ENCODE measurements around the gene TBX10.

The TBX10 gene

DNA sequence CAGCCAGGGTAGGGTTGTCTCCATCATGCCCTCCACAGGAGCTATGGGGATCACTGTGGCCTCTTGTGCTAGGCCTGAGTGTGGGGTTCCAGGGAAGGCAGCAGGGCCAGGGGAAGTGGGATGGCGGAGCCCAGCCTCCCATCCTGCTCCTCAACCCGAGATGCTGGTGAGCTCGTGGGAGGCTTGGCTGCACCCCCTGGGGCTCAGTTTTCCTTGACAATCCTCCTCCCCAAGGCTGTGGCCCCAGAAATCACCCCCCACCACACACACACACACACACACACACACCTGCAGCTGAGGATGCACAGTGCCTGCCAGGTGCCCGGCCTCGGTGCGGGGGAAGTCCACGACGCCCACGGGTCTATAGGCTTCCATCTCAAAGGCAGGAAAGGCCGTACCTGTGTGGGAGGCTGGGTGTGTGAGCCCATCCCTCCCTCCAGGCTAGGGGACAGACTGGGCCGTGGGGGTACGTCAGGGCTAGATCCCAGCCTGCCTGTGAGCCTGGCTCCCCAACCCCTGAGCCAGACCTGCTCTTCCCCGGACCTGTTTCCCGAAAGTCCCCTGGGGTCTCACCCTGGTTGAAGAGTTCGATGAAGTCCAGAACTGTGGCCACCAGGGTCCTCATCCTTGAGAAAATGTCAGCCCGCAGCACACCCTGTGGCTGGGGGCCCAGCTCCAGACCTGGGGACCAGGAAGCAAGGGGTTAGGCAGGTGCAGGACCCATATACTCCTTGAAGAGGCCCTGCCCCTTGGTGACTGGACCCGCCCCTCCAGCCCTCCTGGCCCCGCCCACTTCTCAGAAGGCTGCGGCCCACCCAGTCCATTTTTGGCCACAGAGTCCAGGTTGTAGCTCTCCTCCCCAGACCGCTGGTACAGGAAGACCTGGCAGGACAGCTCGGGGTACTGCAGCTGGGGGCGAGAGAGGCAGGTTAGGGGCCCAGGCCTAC is 5.2 kb upstream of the TBX10 start:
- H3K27me3 ChIP-seq: peaks cover 44% of the 10 kb centered on the region
- peaks cover 4 to 6% of the 10 kb centered on the region in 2 experiments for H3K4me1 ChIP-seq (ENCODE audit: control insufficient read depth in 1 of 2, insufficient read depth in 1 of 2, low read depth in 1 of 2, low read length in 1 of 2)
- no peak overlapping the region for H3K27ac ChIP-seq
- H3K36me3 ChIP-seq: no peaks in the 10 kb centered on the region
- no peaks in the 10 kb centered on the region for H3K9me3 ChIP-seq
- TF ChIP-seq, protein P1, sequence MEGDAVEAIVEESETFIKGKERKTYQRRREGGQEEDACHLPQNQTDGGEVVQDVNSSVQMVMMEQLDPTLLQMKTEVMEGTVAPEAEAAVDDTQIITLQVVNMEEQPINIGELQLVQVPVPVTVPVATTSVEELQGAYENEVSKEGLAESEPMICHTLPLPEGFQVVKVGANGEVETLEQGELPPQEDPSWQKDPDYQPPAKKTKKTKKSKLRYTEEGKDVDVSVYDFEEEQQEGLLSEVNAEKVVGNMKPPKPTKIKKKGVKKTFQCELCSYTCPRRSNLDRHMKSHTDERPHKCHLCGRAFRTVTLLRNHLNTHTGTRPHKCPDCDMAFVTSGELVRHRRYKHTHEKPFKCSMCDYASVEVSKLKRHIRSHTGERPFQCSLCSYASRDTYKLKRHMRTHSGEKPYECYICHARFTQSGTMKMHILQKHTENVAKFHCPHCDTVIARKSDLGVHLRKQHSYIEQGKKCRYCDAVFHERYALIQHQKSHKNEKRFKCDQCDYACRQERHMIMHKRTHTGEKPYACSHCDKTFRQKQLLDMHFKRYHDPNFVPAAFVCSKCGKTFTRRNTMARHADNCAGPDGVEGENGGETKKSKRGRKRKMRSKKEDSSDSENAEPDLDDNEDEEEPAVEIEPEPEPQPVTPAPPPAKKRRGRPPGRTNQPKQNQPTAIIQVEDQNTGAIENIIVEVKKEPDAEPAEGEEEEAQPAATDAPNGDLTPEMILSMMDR (IDR thresholded peaks at IDR 0.05): no peak
- no peak overlapping the region for H3K4me3 ChIP-seq (ENCODE audit: low read depth in 1 of 2, low read length in 1 of 2)

DNA sequence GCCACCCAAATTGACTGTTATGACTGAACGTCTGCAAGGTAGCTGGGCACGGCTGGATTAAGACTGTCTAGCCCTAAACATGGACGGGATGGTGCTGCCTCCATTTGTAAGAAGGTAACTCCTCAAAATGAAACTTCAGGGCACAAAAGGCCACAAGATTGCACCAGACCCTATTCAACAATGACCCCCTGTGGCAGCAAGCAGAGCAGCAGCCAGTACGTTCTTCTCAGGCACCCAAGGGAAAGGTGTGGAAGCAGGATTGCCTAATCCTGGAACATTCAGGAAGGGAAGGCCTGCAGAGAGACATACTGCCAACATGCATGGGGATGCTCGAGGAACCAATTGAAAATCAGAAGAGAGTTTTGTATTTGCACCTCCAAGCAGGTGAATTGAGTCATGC is 4.5 kb upstream of the TBX10 start:
- Histone ChIP-seq H3K27me3 (peaks cover 41% of the 10 kb centered on the region), H3K27ac (no peak overlapping the region), H3K9me3 (no peaks in the 10 kb centered on the region), H3K36me3 (no peaks in the 10 kb centered on the region), H3K4me3 (ENCODE audit: low read depth in 1 of 2, low read length in 1 of 2) (no peak overlapping the region), H3K4me1 (ENCODE audit: control insufficient read depth in 1 of 2, insufficient read depth in 1 of 2, low read depth in 1 of 2, low read length in 1 of 2) (peaks cover 4 to 6% of the 10 kb centered on the region in 2 experiments)
- TF ChIP-seq, protein P1 (IDR thresholded peaks at IDR 0.05): no peak

DNA sequence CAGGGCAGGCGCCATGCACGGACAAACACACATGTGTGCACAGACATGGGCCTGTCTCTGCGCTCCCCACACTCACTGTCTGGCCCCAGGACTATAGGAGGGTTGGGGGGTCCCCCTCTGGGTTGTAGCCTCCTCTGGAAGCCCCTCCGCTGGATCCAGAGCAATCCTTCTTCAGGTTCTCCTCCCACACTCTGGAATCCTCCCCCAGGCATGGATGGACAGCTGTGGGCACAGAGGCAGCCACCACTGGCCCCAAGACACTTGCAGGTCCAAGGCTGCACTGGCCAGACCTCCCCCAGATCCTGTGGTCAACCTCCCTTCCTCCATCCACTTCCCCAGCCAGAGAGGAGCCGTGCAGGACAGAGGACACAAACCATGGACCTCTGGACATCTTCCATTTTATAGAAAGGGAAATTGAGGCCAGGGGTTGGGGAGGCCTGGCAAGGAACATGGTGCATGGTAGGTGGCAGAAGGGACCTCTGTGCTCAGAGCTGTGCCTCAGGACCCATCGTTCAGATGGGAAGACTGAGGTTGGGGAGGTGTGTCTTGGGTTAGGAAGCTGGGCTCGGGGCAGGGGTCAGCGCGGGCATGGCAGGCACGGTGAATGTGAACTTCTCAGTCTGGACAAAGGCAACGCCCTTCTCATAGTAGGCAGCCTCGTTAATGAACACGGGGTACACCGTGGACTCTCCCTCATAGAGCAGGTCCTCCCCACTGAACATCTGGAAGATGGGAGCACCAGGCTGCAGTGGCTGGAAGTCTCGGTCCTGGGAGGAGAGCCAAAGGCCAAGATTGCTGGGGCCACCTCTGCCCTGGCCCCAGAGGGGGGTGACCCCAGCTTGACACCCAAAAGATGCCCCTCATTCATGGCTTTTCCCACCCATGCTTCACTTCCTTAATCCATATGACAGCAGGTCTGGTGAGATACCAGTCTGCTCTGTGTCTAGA is 2.9 kb upstream of the TBX10 start:
- H3K9me3 ChIP-seq: no peaks in the 10 kb centered on the region
- H3K27ac ChIP-seq: no peak overlapping the region
- H3K36me3 ChIP-seq: no peaks in the 10 kb centered on the region
- H3K4me1 ChIP-seq (ENCODE audit: control insufficient read depth in 1 of 2, insufficient read depth in 1 of 2, low read depth in 1 of 2, low read length in 1 of 2): peaks cover 4 to 6% of the 10 kb centered on the region in 2 experiments
- H3K27me3 ChIP-seq: peaks cover 25% of the 10 kb centered on the region
- TF ChIP-seq, protein P1 (IDR thresholded peaks at IDR 0.05): no peak
- no peak overlapping the region for H3K4me3 ChIP-seq (ENCODE audit: low read depth in 1 of 2, low read length in 1 of 2)

DNA sequence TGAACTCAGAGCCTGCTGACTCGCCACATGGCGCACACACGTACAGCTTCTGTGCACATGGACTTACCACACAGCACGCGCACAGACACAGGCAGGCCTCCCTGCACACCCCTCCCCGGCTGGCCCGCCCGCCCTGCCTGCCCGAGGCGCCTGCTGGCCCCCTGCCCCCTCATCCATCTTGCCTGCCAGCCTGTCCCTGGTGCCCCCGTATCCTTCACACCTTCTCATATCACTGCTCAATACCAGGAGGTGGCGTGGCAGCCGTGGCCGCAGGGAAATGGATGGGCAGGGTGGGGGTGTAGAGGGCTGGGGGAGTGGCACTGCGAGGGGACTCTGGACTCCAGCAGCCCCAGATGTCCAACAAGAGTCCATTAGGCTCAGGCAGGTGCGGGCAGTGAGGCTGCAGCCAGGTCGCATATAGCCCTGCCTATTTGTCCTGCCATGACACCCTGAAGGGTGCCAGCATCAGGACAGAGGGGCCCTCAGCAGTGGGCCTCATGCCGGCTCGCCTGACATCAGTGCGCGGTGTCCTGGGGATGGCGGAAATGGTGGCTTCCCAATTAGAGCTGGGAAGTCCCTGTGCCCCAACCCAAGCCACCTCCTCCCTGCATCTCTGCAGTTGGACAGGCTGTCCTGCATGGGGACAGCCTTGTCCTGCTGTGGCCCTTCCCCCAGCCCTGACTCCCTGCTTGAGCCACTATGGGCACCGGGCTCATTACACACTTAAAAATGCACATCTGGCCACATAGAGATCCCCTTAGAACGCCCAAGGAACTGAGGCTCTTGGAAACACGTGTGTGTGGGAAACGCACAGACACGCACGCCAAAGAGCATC is 2.0 kb upstream of the TBX10 start:
- H3K9me3 ChIP-seq: no peaks in the 10 kb centered on the region
- H3K4me3 ChIP-seq (ENCODE audit: low read depth in 1 of 2, low read length in 1 of 2): no peak overlapping the region
- H3K27ac ChIP-seq: no peak overlapping the region
- H3K36me3 ChIP-seq: no peaks in the 10 kb centered on the region
- TF ChIP-seq, protein P1 (IDR thresholded peaks at IDR 0.05): no peak
- H3K27me3 ChIP-seq: peaks cover 16% of the 10 kb centered on the region
- peaks cover under 1 to 1% of the 10 kb centered on the region in 2 experiments for H3K4me1 ChIP-seq (ENCODE audit: control insufficient read depth in 1 of 2, insufficient read depth in 1 of 2, low read depth in 1 of 2, low read length in 1 of 2)

All from neutrophil (primary cell).